GM18870 (cell line): ENCODE results near the gene MACROD2.
"Not testable (repeated sequence)": the region's sequence is repeated elsewhere in the genome, so short reads cannot be mapped to it uniquely, and the experiment has no call there.

Experiments used
- ATAC-seq: cut with Tn5 transposase; IDR thresholded peaks from one replicate; pipeline ENCODE4 v1.9.1; 2021; ENCODE audit warnings: moderate library complexity; ENCODE audit not compliant: unreplicated experiment

Gene MACROD2

DNA sequence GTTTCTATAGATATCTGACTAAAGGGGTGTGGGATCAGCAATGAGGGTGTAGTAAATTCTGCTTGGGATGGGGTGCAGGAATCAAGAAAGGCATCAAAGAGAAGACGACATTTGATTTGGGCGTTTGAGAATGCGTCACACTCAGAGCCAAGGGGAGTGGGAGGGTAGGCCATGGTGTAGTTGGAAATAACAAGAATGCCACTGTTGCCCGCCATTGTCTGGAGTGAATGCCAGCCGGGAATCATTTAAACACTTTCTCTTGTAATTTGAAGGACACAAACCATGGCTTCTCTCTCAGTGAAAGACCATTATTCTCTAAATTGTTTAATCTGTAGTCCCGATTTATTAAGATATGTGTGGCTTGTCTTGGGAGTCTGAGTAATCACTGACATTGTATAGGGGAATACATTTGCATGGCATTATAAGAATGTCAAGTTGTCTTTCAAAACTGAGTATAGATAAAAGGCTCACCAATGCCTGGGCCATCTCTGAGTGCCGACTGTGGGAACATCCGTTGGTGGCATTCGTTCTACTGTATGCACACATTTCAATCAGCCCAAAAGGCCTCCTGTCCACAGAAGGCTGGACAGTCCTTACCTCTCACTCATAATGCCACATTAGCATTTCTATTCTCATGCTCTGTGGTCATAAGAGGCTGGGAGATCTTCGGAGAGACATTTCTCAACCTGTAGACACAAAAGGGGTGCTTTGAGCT lies 1800.1 kb downstream of the MACROD2 start:
- no peak for ATAC-seq

GRCh38 chr20:15799871-15800270 lies 1804.6 kb downstream of the MACROD2 start:
- ATAC-seq: no peak

GRCh38 chr20:15802020-15802419 lies 1806.7 kb downstream of the MACROD2 start:
- ATAC-seq: no peak

GRCh38 chr20:15805154-15805553 lies 1809.8 kb downstream of the MACROD2 start:
- ATAC-seq: no peak

DNA sequence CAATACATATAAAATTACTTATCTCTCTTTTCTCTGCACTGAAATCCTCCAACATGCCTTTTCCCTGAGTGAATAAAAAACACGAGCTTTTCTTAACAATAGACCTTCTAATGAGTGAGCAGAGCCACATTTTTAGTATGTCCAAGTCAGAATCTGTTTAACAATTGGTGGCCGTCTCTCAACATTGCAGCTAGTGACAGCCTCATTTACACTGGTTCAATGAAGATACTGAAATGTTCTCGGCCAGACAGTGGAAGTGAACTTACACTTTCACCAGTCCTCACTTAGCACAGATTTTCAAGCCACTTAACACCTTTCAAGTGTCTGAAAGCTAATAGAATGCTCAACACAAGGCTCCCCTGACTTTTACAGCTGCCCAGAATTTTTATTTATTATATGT lies 1810.8 kb downstream of the MACROD2 start:
- ATAC-seq: no peak

GRCh38 chr20:15807271-15807670 lies 1812.0 kb downstream of the MACROD2 start:
- no peak for ATAC-seq

DNA sequence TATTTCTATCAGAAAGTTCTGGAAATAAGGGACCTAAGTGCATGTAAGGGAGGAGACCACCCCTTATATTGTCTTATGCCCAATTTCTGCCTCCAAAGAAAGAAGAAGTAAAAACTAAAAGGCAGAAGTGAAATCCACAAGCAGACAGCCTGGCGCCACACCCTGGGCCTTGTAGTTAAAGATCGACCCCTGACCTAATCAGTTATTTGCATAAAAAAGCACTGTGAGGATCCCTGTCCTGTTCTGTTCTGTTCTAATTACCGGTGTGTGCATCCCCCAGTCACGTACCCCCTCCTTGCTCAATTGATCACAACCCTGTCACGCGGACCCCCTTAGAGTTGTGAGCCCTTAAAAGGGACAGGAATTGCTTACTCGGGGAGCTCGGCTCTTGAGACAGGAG lies 1812.5 kb downstream of the MACROD2 start:
- not testable (repeated sequence) for ATAC-seq

DNA sequence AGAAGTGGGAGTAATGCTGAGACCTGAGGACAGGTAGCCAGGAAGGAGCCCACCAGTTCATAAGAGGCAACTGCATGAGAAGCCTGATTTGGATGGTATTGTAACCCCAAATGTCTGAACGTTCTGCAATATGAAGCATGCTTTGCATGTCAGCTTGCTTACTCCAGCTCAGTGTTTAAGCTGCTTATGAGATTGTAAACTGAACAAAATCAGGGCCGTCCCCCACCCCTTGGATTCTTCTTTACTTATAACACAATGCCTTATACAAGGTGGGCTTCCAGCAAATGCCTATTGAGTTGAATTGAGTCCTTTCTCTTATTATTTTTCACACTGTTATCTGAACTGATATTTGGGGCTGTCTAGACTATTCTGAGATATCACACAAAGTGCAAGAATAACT lies 1816.6 kb downstream of the MACROD2 start:
- ATAC-seq: no peak

GRCh38 chr20:15812696-15813095 lies 1817.4 kb downstream of the MACROD2 start:
- no peak for ATAC-seq

DNA sequence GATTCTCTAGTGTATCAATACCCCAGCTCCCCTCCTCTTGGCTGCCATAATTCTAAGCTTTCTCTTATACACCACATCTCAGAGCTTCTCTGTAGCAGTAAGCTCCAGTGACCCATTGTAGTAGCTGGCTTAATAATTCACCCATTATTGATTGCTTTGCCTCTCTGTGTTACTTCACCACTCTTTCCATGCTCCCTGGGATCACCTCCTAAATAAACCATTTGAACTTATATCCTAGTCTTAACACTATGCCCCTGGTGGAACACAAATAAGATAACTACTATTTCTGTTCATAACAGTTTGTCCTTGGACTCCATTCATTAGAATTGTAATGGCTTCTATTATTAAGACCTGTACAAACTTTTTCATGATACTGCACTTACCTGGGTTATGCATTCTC lies 1819.0 kb downstream of the MACROD2 start:
- ATAC-seq: no peak

- ATAC-seq: no peak
These were observed 1819.6 kb downstream of the MACROD2 start for GRCh38 chr20:15814911-15815310.

GRCh38 chr20:15817351-15817750 lies 1822.0 kb downstream of the MACROD2 start:
- ATAC-seq: no peak

DNA sequence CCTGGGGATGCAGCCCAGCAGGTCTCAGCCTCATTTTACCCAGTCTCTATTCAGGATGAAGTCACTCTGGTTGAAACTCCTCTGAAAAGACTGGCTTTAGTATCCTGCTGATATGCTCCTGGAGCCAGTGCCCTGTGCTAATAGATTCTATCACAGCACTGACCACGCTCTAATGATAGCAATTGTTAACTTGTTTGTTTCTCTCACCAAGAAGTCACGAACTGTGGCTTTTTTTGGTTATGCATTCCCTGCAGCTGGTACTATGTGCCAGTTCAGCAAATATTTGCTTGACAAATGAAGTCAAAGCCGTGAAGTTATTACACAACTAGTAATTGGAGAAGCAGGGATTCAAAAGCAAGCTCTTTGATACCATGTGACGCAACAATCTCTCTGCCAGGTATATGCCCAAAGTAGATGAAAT lies 1823.3 kb downstream of the MACROD2 start:
- no peak for ATAC-seq

- no peak for ATAC-seq
These were observed 1828.4 kb downstream of the MACROD2 start for GRCh38 chr20:15823718-15824117.

GRCh38 chr20:15827628-15828027 lies 1832.3 kb downstream of the MACROD2 start:
- no peak for ATAC-seq

DNA sequence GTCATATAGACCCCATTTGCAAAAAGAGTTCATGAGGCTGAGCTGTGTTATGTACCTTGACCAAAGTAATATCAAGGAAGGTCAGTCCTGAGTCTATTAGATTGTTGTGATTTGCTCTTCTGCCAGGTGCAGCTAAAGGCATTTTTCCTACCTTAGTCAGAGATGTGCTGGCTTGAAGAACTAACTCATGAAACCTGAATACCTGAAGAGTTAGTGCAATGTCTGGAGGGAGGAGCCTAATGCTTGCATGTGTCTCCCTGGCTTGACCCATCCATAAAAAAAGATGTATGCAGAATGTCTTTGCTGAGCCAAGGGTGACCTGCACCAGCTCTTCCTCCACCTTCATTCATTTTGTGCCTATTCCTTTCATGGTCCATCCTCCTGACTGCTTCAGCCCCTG lies 1835.9 kb downstream of the MACROD2 start:
- ATAC-seq: no peak

GRCh38 chr20:15832512-15832911 lies 1837.2 kb downstream of the MACROD2 start:
- ATAC-seq: no peak

DNA sequence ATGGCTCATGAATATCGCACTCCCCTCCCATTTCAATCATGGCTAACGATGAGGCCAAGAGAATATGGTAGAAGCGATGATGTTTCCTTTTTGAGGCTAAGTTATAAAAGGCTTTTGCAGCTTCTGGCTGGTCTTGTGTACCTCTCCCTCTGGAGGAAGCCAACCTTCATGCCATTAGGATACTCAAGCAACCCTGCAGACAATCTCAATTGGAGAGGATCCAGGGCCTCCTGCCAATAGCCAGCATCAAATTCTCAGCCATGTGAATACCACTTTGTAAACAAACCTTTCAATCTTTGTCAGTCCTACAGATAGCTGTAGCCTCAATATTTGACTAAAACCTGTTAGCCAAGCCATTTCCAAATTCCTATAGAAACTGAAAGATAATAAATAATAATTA lies 1839.5 kb downstream of the MACROD2 start:
- ATAC-seq: no peak

DNA sequence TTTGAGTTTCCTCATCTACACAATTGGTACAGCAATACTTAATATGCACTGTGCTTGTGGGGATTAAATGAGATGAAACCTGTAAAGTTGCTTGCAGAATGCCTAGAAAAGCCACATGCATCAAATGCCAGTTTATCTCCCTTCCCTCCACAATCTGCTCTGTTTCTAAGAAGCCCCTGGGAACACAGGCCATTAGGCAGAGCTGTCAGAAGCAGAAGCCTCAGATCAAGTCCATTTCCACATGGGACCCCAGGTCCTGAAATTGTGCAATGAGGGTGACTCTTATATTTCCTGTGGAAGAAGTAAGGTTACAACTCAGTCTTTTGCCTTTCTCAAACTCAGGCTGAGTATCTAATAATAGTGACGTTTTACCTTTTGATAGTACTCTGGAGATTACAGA lies 1840.5 kb downstream of the MACROD2 start:
- ATAC-seq: no peak

DNA sequence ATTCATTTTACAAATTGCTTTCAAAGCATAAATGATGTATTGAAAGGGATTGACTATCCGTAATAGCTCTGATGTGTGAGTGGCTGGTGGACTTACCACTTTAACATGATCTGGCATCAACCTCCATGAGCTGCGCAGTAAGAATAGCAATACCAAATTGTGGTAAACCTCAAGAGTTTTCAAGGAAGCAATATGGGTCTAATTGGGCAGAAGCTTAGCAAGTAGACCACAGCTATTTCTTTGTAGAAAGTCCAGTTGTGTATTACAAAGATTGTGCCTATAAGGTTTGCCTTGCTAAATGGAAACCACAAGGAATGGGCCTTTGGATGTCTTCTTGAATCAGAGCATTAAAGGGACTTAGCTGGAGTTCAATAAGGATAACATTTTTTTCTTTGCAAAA lies 1841.3 kb downstream of the MACROD2 start:
- no peak for ATAC-seq

DNA sequence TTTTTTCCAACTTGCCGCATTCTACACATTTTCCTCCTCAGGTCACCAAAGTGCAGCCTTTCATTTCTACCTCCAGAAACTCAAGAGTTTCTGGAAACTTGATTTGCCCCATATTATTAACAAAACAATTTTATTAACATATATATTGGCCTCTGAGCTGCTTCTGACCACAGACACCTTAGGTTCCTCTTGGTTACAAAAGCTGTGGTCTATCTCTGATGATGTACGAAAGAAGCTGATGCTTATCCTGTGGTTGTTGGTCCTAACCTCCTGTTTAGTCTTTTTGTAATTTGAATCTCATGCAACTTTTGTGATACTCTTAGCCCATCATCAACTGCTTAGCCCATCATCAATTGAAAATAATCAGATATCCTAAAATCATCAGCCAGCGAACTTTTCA lies 1842.2 kb downstream of the MACROD2 start:
- ATAC-seq: no peak

DNA sequence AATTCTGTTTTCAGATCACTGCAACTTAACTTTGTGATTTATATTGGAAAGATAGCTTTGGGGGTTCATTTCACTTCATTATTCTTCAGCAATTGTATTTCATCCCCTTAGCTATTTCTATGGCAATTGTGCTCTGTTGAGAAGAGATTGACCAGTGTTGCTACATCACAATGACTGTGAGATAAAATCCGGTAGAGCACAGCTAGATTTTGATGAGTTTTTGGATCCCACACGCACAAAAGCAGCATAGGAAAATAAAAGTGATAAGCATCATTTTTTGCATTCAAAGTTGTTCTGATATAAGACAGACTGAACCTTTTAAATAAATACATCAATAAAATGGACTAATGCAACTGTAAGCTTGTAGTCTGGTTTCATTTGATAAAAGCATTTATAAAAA lies 1843.2 kb downstream of the MACROD2 start:
- no peak for ATAC-seq

DNA sequence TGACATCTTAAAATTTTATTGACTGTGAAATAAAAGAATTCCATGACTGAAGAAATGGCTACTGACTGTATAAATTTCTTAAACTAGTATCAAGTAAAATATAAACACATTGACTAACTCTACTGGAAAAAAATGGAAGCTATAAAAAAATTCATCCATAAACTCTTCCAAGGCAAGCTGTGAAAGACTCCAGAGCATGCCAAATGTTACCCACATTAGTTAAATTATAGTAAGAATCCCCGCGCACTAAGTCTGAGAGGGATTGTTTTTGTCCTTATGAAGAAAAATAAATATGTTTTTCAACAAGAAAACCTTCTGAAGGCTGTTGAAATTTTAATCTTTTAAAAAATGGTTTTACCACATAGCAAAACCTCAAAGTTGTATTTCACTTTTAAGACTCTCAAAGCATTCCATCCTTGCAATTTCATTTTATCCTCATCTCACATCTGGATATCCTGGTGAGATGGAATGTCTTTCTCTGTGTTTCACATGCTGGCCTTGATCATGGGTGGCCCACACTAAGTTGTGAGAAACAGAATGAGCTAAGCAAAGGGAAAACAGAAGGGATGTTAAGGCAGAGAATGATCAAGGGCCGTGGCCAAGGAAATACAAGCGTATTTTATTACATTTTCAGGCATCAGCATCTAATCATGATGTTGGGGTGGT lies 1845.5 kb downstream of the MACROD2 start:
- ATAC-seq: no peak
